Measurements from ENCODE around the gene KSR2. TPM values are rescaled to one million over a fixed set of nuclear protein-coding genes. Genes with fewer than 3 reads are reported as not detected.

The KSR2 gene
- total RNA-seq, 1 donor from 2014 or later: under 0.01 TPM

GRCh38 chr12:117502633-117503032 lies 466.2 kb downstream of the KSR2 start:
- Histone ChIP-seq H3K27me3 (ENCODE audit: control insufficient read depth in 3 of 3, insufficient read depth in 3 of 3, low read length in 3 of 3) (no peaks in the 10 kb centered on the region), H3K4me3 (ENCODE audit: low read length in 3 of 3) (no peak overlapping the region), H3K4me1 (ENCODE audit: control insufficient read depth in 3 of 3, insufficient read depth in 3 of 3, low read length in 3 of 3) (peaks cover 0 to 7% (median 6%) of the 10 kb centered on the region in 3 donors), H3K9ac (ENCODE audit: low read depth in 1 of 3, low read length in 3 of 3) (no peak overlapping the region), H3K9me3 (ENCODE audit: control insufficient read depth in 3 of 3, low read length in 3 of 3) (no peaks in the 10 kb centered on the region), H3K36me3 (ENCODE audit: control insufficient read depth in 3 of 3, insufficient read depth in 3 of 3, low read length in 3 of 3) (no peaks in the 10 kb centered on the region), H3K27ac (ENCODE audit: low read depth, low read length) (no peak overlapping the region)

- H3K4me3 ChIP-seq (ENCODE audit: low read length in 3 of 3): no peak overlapping the region
- H3K9me3 ChIP-seq (ENCODE audit: control insufficient read depth in 3 of 3, low read length in 3 of 3): no peaks in the 10 kb centered on the region
- H3K9ac ChIP-seq (ENCODE audit: low read depth in 1 of 3, low read length in 3 of 3): no peak overlapping the region
- peaks cover 0 to 7% (median 6%) of the 10 kb centered on the region in 3 donors for H3K4me1 ChIP-seq (ENCODE audit: control insufficient read depth in 3 of 3, insufficient read depth in 3 of 3, low read length in 3 of 3)
- H3K36me3 ChIP-seq (ENCODE audit: control insufficient read depth in 3 of 3, insufficient read depth in 3 of 3, low read length in 3 of 3): no peaks in the 10 kb centered on the region
- H3K27ac ChIP-seq (ENCODE audit: low read depth, low read length): no peak overlapping the region
- no peaks in the 10 kb centered on the region for H3K27me3 ChIP-seq (ENCODE audit: control insufficient read depth in 3 of 3, insufficient read depth in 3 of 3, low read length in 3 of 3)
These were observed 466.6 kb downstream of the KSR2 start for GRCh38 chr12:117502233-117502632.

GRCh38 chr12:117501076-117501869 lies 467.5 kb downstream of the KSR2 start:
- H3K9ac ChIP-seq (ENCODE audit: low read depth in 1 of 3, low read length in 3 of 3): no peak overlapping the region
- H3K4me3 ChIP-seq (ENCODE audit: low read length in 3 of 3): no peak overlapping the region
- H3K9me3 ChIP-seq (ENCODE audit: control insufficient read depth in 3 of 3, low read length in 3 of 3): no peaks in the 10 kb centered on the region
- no peaks in the 10 kb centered on the region for H3K36me3 ChIP-seq (ENCODE audit: control insufficient read depth in 3 of 3, insufficient read depth in 3 of 3, low read length in 3 of 3)
- no peaks in the 10 kb centered on the region for H3K27me3 ChIP-seq (ENCODE audit: control insufficient read depth in 3 of 3, insufficient read depth in 3 of 3, low read length in 3 of 3)
- H3K4me1 ChIP-seq (ENCODE audit: control insufficient read depth in 3 of 3, insufficient read depth in 3 of 3, low read length in 3 of 3): peaks cover 0 to 7% (median 6%) of the 10 kb centered on the region in 3 donors
- no peak overlapping the region for H3K27ac ChIP-seq (ENCODE audit: low read depth, low read length)

GRCh38 chr12:117499759-117500485 lies 468.9 kb downstream of the KSR2 start:
- H3K27ac ChIP-seq (ENCODE audit: low read depth, low read length): no peak overlapping the region
- no peak overlapping the region for H3K4me3 ChIP-seq (ENCODE audit: low read length in 3 of 3)
- H3K9me3 ChIP-seq (ENCODE audit: control insufficient read depth in 3 of 3, low read length in 3 of 3): no peaks in the 10 kb centered on the region
- no peaks in the 10 kb centered on the region for H3K36me3 ChIP-seq (ENCODE audit: control insufficient read depth in 3 of 3, insufficient read depth in 3 of 3, low read length in 3 of 3)
- H3K9ac ChIP-seq (ENCODE audit: low read depth in 1 of 3, low read length in 3 of 3): no peak overlapping the region
- H3K4me1 ChIP-seq (ENCODE audit: control insufficient read depth in 3 of 3, insufficient read depth in 3 of 3, low read length in 3 of 3): peaks cover 0 to 7% (median 6%) of the 10 kb centered on the region in 3 donors
- no peaks in the 10 kb centered on the region for H3K27me3 ChIP-seq (ENCODE audit: control insufficient read depth in 3 of 3, insufficient read depth in 3 of 3, low read length in 3 of 3)

- no peak overlapping the region for H3K27ac ChIP-seq (ENCODE audit: low read depth, low read length)
- H3K27me3 ChIP-seq (ENCODE audit: control insufficient read depth in 3 of 3, insufficient read depth in 3 of 3, low read length in 3 of 3): no peaks in the 10 kb centered on the region
- no peaks in the 10 kb centered on the region for H3K9me3 ChIP-seq (ENCODE audit: control insufficient read depth in 3 of 3, low read length in 3 of 3)
- H3K4me1 ChIP-seq (ENCODE audit: control insufficient read depth in 3 of 3, insufficient read depth in 3 of 3, low read length in 3 of 3): peaks cover 0 to 7% (median 6%) of the 10 kb centered on the region in 3 donors
- H3K9ac ChIP-seq (ENCODE audit: low read depth in 1 of 3, low read length in 3 of 3): no peak overlapping the region
- no peak overlapping the region for H3K4me3 ChIP-seq (ENCODE audit: low read length in 3 of 3)
- no peaks in the 10 kb centered on the region for H3K36me3 ChIP-seq (ENCODE audit: control insufficient read depth in 3 of 3, insufficient read depth in 3 of 3, low read length in 3 of 3)
These were observed 469.9 kb downstream of the KSR2 start for GRCh38 chr12:117498880-117499279.

GRCh38 chr12:117498256-117498655 lies 470.5 kb downstream of the KSR2 start:
- Histone ChIP-seq H3K9me3 (ENCODE audit: control insufficient read depth in 3 of 3, low read length in 3 of 3) (no peaks in the 10 kb centered on the region), H3K9ac (ENCODE audit: low read depth in 1 of 3, low read length in 3 of 3) (no peak overlapping the region)

GRCh38 chr12:117497407-117497806 lies 471.4 kb downstream of the KSR2 start:
- Histone ChIP-seq H3K9ac (ENCODE audit: low read depth in 1 of 3, low read length in 3 of 3) (no peak overlapping the region), H3K9me3 (ENCODE audit: control insufficient read depth in 3 of 3, low read length in 3 of 3) (no peaks in the 10 kb centered on the region), H3K4me3 (ENCODE audit: low read length in 3 of 3) (no peak overlapping the region), H3K27me3 (ENCODE audit: control insufficient read depth in 3 of 3, insufficient read depth in 3 of 3, low read length in 3 of 3) (no peaks in the 10 kb centered on the region), H3K4me1 (ENCODE audit: control insufficient read depth in 3 of 3, insufficient read depth in 3 of 3, low read length in 3 of 3) (peaks cover 0 to 7% (median 6%) of the 10 kb centered on the region in 3 donors), H3K36me3 (ENCODE audit: control insufficient read depth in 3 of 3, insufficient read depth in 3 of 3, low read length in 3 of 3) (no peaks in the 10 kb centered on the region), H3K27ac (ENCODE audit: low read depth, low read length) (no peak overlapping the region)

More at GRCh38 chr12:117498256-117498655, 470.5 kb downstream of the KSR2 start:
- no peaks in the 10 kb centered on the region for H3K27me3 ChIP-seq (ENCODE audit: control insufficient read depth in 3 of 3, insufficient read depth in 3 of 3, low read length in 3 of 3)
- H3K27ac ChIP-seq (ENCODE audit: low read depth, low read length): no peak overlapping the region
- H3K4me1 ChIP-seq (ENCODE audit: control insufficient read depth in 3 of 3, insufficient read depth in 3 of 3, low read length in 3 of 3): peaks cover 0 to 7% (median 6%) of the 10 kb centered on the region in 3 donors
- no peak overlapping the region for H3K4me3 ChIP-seq (ENCODE audit: low read length in 3 of 3)
- H3K36me3 ChIP-seq (ENCODE audit: control insufficient read depth in 3 of 3, insufficient read depth in 3 of 3, low read length in 3 of 3): no peaks in the 10 kb centered on the region

GRCh38 chr12:117494833-117495655 lies 473.7 kb downstream of the KSR2 start:
- H3K27ac ChIP-seq (ENCODE audit: low read depth, low read length): no peak overlapping the region
- H3K4me1 ChIP-seq (ENCODE audit: control insufficient read depth in 3 of 3, insufficient read depth in 3 of 3, low read length in 3 of 3): no peaks in the 10 kb centered on the region
- H3K4me3 ChIP-seq (ENCODE audit: low read length in 3 of 3): no peak overlapping the region
- no peak overlapping the region for H3K9ac ChIP-seq (ENCODE audit: low read depth in 1 of 3, low read length in 3 of 3)
- H3K27me3 ChIP-seq (ENCODE audit: control insufficient read depth in 3 of 3, insufficient read depth in 3 of 3, low read length in 3 of 3): no peaks in the 10 kb centered on the region
- H3K9me3 ChIP-seq (ENCODE audit: control insufficient read depth in 3 of 3, low read length in 3 of 3): no peaks in the 10 kb centered on the region
- H3K36me3 ChIP-seq (ENCODE audit: control insufficient read depth in 3 of 3, insufficient read depth in 3 of 3, low read length in 3 of 3): no peaks in the 10 kb centered on the region

- H3K27me3 ChIP-seq (ENCODE audit: control insufficient read depth in 3 of 3, insufficient read depth in 3 of 3, low read length in 3 of 3): no peaks in the 10 kb centered on the region
- H3K27ac ChIP-seq (ENCODE audit: low read depth, low read length): no peak overlapping the region
- H3K4me1 ChIP-seq (ENCODE audit: control insufficient read depth in 3 of 3, insufficient read depth in 3 of 3, low read length in 3 of 3): peaks cover 0 to 10% (median 3%) of the 10 kb centered on the region in 3 donors
- no peaks in the 10 kb centered on the region for H3K36me3 ChIP-seq (ENCODE audit: control insufficient read depth in 3 of 3, insufficient read depth in 3 of 3, low read length in 3 of 3)
- no peak overlapping the region for H3K4me3 ChIP-seq (ENCODE audit: low read length in 3 of 3)
- H3K9me3 ChIP-seq (ENCODE audit: control insufficient read depth in 3 of 3, low read length in 3 of 3): no peaks in the 10 kb centered on the region
- no peak overlapping the region for H3K9ac ChIP-seq (ENCODE audit: low read depth in 1 of 3, low read length in 3 of 3)
These were observed 477.1 kb downstream of the KSR2 start for GRCh38 chr12:117491711-117492110.

Data from skeletal muscle tissue (tissue), 4 donors.